Thyroid gland (tissue), 4 donors: ENCODE results near the gene MYO16.

ENCODE experiments used
- POLR2A ChIP-seq, 2 donors: fragments of 450-650 bp; IDR thresholded peaks; one replicate each; pipeline ENCODE4 v1.6.1; 2017; ENCODE audit warnings: antibody characterized with exemption in 2 of 2, mild to moderate bottlenecking in 2 of 2, moderate library complexity in 1 of 2
- TF ChIP-seq, protein P1 (sequence below), 6 experiments: fragments of 200-600 bp in 3 of 6; fragments of 450-650 bp in 3 of 6; sonication (generic) in 3 of 6; IDR thresholded peaks; one replicate each; pipeline ENCODE4 v1.5.1; 2016 to 2019; ENCODE audit warnings: antibody characterized with exemption in 6 of 6, mild to moderate bottlenecking in 2 of 6, inconsistent platforms in 1 of 6, moderate library complexity in 1 of 6

GRCh38 chr13:109159650-109160309 lies 530.4 kb downstream of the MYO16 start:
- TF ChIP-seq, protein P1, sequence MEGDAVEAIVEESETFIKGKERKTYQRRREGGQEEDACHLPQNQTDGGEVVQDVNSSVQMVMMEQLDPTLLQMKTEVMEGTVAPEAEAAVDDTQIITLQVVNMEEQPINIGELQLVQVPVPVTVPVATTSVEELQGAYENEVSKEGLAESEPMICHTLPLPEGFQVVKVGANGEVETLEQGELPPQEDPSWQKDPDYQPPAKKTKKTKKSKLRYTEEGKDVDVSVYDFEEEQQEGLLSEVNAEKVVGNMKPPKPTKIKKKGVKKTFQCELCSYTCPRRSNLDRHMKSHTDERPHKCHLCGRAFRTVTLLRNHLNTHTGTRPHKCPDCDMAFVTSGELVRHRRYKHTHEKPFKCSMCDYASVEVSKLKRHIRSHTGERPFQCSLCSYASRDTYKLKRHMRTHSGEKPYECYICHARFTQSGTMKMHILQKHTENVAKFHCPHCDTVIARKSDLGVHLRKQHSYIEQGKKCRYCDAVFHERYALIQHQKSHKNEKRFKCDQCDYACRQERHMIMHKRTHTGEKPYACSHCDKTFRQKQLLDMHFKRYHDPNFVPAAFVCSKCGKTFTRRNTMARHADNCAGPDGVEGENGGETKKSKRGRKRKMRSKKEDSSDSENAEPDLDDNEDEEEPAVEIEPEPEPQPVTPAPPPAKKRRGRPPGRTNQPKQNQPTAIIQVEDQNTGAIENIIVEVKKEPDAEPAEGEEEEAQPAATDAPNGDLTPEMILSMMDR (IDR thresholded peaks at IDR 0.05) = no peak
- TF ChIP-seq POLR2A (IDR thresholded peaks at IDR 0.05) = no peak
